ENCODE results near the gene UBA1.

Gene UBA1

DNA sequence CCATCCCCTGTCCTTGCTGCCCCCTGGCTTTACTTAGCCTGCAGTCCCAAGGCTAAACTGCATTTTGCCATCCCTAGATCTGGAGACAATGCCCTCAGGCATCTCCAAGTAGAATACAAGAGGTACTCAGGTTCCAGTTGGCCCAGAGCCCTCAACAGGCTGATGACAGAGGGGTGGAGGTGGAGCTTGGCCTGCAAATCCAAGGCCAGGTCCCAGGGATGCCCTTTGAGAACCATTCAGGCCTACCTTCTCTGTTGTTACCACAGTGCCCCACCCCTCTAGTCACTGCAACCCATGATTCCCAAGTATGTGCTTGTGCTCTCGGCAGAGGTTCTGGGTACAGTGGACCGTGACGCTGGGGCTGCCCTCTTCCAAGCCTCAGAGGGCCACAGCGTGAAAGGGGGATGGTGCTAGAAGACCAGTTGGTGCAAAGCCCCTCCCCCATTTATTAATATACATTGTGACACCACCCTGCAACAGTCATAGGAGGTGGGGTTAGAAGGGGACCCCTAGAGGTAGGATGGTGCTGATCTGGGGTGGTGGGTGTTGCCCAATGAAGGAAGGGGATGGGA is 6.4 kb upstream of the UBA1 start:
- DNase-seq: peak; percentile 47
- H3K23ac ChIP-seq (ENCODE audit: low read length): no peak overlapping the region
- H3K79me1 ChIP-seq (ENCODE audit: low read length): no peaks in the 10 kb centered on the region
- no peaks in the 10 kb centered on the region for H3K27me3 ChIP-seq (ENCODE audit: insufficient read depth, low read length, poor library complexity)
- no peak overlapping the region for H3K9ac ChIP-seq (ENCODE audit: low read length)
- no peak overlapping the region for H4K8ac ChIP-seq (ENCODE audit: low read depth, low read length)
- no peak overlapping the region for H3K4ac ChIP-seq (ENCODE audit: low read depth, low read length)
- H3K27ac ChIP-seq (ENCODE audit: low read depth, low read length): no peak overlapping the region
- H3K18ac ChIP-seq (ENCODE audit: low read length): no peak overlapping the region
- H3K36me3 ChIP-seq (ENCODE audit: control insufficient read depth, insufficient read depth, low read length): no peaks in the 10 kb centered on the region
- H2BK120ac ChIP-seq (ENCODE audit: low read depth, low read length): no peak overlapping the region
- no peaks in the 10 kb centered on the region for H3K4me1 ChIP-seq (ENCODE audit: control insufficient read depth, low read depth, low read length)
- WGBS (ENCODE audit: extremely low coverage, insufficient coverage, low lambda C conversion rate): no CpG with 5 or more reads among the region's 4 CpGs
- no peak overlapping the region for H4K5ac ChIP-seq (ENCODE audit: low read length)
- no peaks in the 10 kb centered on the region for H3K79me2 ChIP-seq (ENCODE audit: control insufficient read depth, insufficient read depth, low read length)
- H3K4me2 ChIP-seq (ENCODE audit: low read length): no peak overlapping the region
- no peak overlapping the region for H3K4me3 ChIP-seq (ENCODE audit: low read length)
- H2AK5ac ChIP-seq (ENCODE audit: low read length): no peak overlapping the region
- H2BK5ac ChIP-seq (ENCODE audit: low read length): no peak overlapping the region
- no peak overlapping the region for H3K56ac ChIP-seq (ENCODE audit: low read length)
- H2BK15ac ChIP-seq (replicated peaks; ENCODE audit: low read depth): no peak overlapping the region

GRCh38 chrX:47189906-47190305 is 3.7 kb upstream of the UBA1 start:
- no CpG with 5 or more reads among the region's 19 CpGs for WGBS (ENCODE audit: extremely low coverage, insufficient coverage, low lambda C conversion rate)
- Histone ChIP-seq H4K5ac (ENCODE audit: low read length) (no peak overlapping the region), H3K27ac (ENCODE audit: low read depth, low read length) (no peak overlapping the region), H2AK5ac (ENCODE audit: low read length) (no peak overlapping the region), H3K4me2 (ENCODE audit: low read length) (no peak overlapping the region), H3K4me3 (ENCODE audit: low read length) (no peak overlapping the region), H3K4me1 (ENCODE audit: control insufficient read depth, low read depth, low read length) (no peaks in the 10 kb centered on the region), H2BK120ac (ENCODE audit: low read depth, low read length) (no peak overlapping the region), H3K18ac (ENCODE audit: low read length) (no peak overlapping the region), H3K36me3 (ENCODE audit: control insufficient read depth, insufficient read depth, low read length) (no peaks in the 10 kb centered on the region), H3K4ac (ENCODE audit: low read depth, low read length) (no peak overlapping the region), H2BK5ac (ENCODE audit: low read length) (no peak overlapping the region), H3K27me3 (ENCODE audit: insufficient read depth, low read length, poor library complexity) (no peaks in the 10 kb centered on the region), H4K8ac (ENCODE audit: low read depth, low read length) (no peak overlapping the region), H2BK15ac (replicated peaks; ENCODE audit: low read depth) (no peak overlapping the region), H3K23ac (ENCODE audit: low read length) (no peak overlapping the region), H3K9ac (ENCODE audit: low read length) (no peak overlapping the region), H3K79me1 (ENCODE audit: low read length) (no peaks in the 10 kb centered on the region), H3K56ac (ENCODE audit: low read length) (no peak overlapping the region), H3K79me2 (ENCODE audit: control insufficient read depth, insufficient read depth, low read length) (peaks cover 9% of the 10 kb centered on the region)
- no peak for DNase-seq

GRCh38 chrX:47190445-47191269 is 3.0 kb upstream of the UBA1 start:
- H3K23ac ChIP-seq (ENCODE audit: low read length): no peak overlapping the region
- H4K8ac ChIP-seq (ENCODE audit: low read depth, low read length): no peak overlapping the region
- WGBS (ENCODE audit: extremely low coverage, insufficient coverage, low lambda C conversion rate): no CpG with 5 or more reads among the region's 40 CpGs
- H3K4me3 ChIP-seq (ENCODE audit: low read length): peak overlapping the region; percentile 29
- no peak overlapping the region for H3K18ac ChIP-seq (ENCODE audit: low read length)
- H2BK120ac ChIP-seq (ENCODE audit: low read depth, low read length): no peak overlapping the region
- peaks cover 15% of the 10 kb centered on the region for H3K79me2 ChIP-seq (ENCODE audit: control insufficient read depth, insufficient read depth, low read length)
- H4K5ac ChIP-seq (ENCODE audit: low read length): no peak overlapping the region
- no peak overlapping the region for H2BK15ac ChIP-seq (replicated peaks; ENCODE audit: low read depth)
- no peak overlapping the region for H3K4ac ChIP-seq (ENCODE audit: low read depth, low read length)
- no peaks in the 10 kb centered on the region for H3K27me3 ChIP-seq (ENCODE audit: insufficient read depth, low read length, poor library complexity)
- no peak overlapping the region for H3K27ac ChIP-seq (ENCODE audit: low read depth, low read length)
- no peak overlapping the region for H2BK5ac ChIP-seq (ENCODE audit: low read length)
- peak overlapping the region; percentile 64 for H3K9ac ChIP-seq (ENCODE audit: low read length)
- H3K56ac ChIP-seq (ENCODE audit: low read length): peak overlapping the region; percentile 76
- H3K36me3 ChIP-seq (ENCODE audit: control insufficient read depth, insufficient read depth, low read length): no peaks in the 10 kb centered on the region
- H3K4me1 ChIP-seq (ENCODE audit: control insufficient read depth, low read depth, low read length): no peaks in the 10 kb centered on the region
- DNase-seq: peak; percentile 96
- H2AK5ac ChIP-seq (ENCODE audit: low read length): no peak overlapping the region
- H3K79me1 ChIP-seq (ENCODE audit: low read length): no peaks in the 10 kb centered on the region
- H3K4me2 ChIP-seq (ENCODE audit: low read length): peak overlapping the region; percentile 29

GRCh38 chrX:47191331-47191730 is 2.3 kb upstream of the UBA1 start:
- peak; percentile 30 for DNase-seq

GRCh38 chrX:47191806-47192401 is 1.7 kb upstream of the UBA1 start:
- Histone ChIP-seq H4K5ac (ENCODE audit: low read length) (no peak overlapping the region), H3K4ac (ENCODE audit: low read depth, low read length) (no peak overlapping the region), H2BK5ac (ENCODE audit: low read length) (no peak overlapping the region), H3K56ac (ENCODE audit: low read length) (no peak overlapping the region), H3K27ac (ENCODE audit: low read depth, low read length) (no peak overlapping the region), H3K9ac (ENCODE audit: low read length) (peak overlapping the region; percentile 46), H3K36me3 (ENCODE audit: control insufficient read depth, insufficient read depth, low read length) (no peaks in the 10 kb centered on the region), H3K4me2 (ENCODE audit: low read length) (peak overlapping the region; percentile 14), H3K23ac (ENCODE audit: low read length) (no peak overlapping the region), H3K79me1 (ENCODE audit: low read length) (no peaks in the 10 kb centered on the region), H3K27me3 (ENCODE audit: insufficient read depth, low read length, poor library complexity) (no peaks in the 10 kb centered on the region), H3K4me3 (ENCODE audit: low read length) (no peak overlapping the region), H2AK5ac (ENCODE audit: low read length) (no peak overlapping the region), H3K18ac (ENCODE audit: low read length) (no peak overlapping the region), H3K79me2 (ENCODE audit: control insufficient read depth, insufficient read depth, low read length) (peaks cover 27% of the 10 kb centered on the region), H4K8ac (ENCODE audit: low read depth, low read length) (no peak overlapping the region), H2BK120ac (ENCODE audit: low read depth, low read length) (no peak overlapping the region), H2BK15ac (replicated peaks; ENCODE audit: low read depth) (no peak overlapping the region), H3K4me1 (ENCODE audit: control insufficient read depth, low read depth, low read length) (peaks cover 7% of the 10 kb centered on the region)
- peak; percentile 74 for DNase-seq
- no CpG with 5 or more reads among the region's 16 CpGs for WGBS (ENCODE audit: extremely low coverage, insufficient coverage, low lambda C conversion rate)

More at GRCh38 chrX:47191331-47191730, 2.3 kb upstream of the UBA1 start:
- Histone ChIP-seq H2BK5ac (ENCODE audit: low read length) (no peak overlapping the region), H4K8ac (ENCODE audit: low read depth, low read length) (no peak overlapping the region), H2BK15ac (replicated peaks; ENCODE audit: low read depth) (no peak overlapping the region), H4K5ac (ENCODE audit: low read length) (no peak overlapping the region), H3K4me2 (ENCODE audit: low read length) (peak overlapping the region; percentile 29), H3K27me3 (ENCODE audit: insufficient read depth, low read length, poor library complexity) (no peaks in the 10 kb centered on the region), H2BK120ac (ENCODE audit: low read depth, low read length) (no peak overlapping the region), H3K4me1 (ENCODE audit: control insufficient read depth, low read depth, low read length) (peaks cover 3% of the 10 kb centered on the region), H3K23ac (ENCODE audit: low read length) (no peak overlapping the region), H2AK5ac (ENCODE audit: low read length) (no peak overlapping the region), H3K56ac (ENCODE audit: low read length) (peak overlapping the region; percentile 76), H3K36me3 (ENCODE audit: control insufficient read depth, insufficient read depth, low read length) (no peaks in the 10 kb centered on the region), H3K4ac (ENCODE audit: low read depth, low read length) (no peak overlapping the region), H3K18ac (ENCODE audit: low read length) (no peak overlapping the region), H3K79me1 (ENCODE audit: low read length) (no peaks in the 10 kb centered on the region), H3K9ac (ENCODE audit: low read length) (peak overlapping the region; percentile 64), H3K79me2 (ENCODE audit: control insufficient read depth, insufficient read depth, low read length) (peaks cover 21% of the 10 kb centered on the region), H3K27ac (ENCODE audit: low read depth, low read length) (no peak overlapping the region), H3K4me3 (ENCODE audit: low read length) (peak overlapping the region; percentile 29)
- WGBS (ENCODE audit: extremely low coverage, insufficient coverage, low lambda C conversion rate): no CpG with 5 or more reads among the region's 26 CpGs
